AG04449 (cell line): ENCODE data around the gene AEBP2.
"Not testable (repeated sequence)": the region's sequence is repeated elsewhere in the genome, so short reads cannot be mapped to it uniquely, and the experiment has no call there.

Experiments used
- CTCF ChIA-PET: fragments of 350-600 bp; formaldehyde crosslinking; extraction: SDS; loops from one replicate; lab custom pipeline; 2021; ENCODE audit warnings: antibody characterized with exemption; lab: Yijun Ruan, JAX
- POLR2A ChIA-PET: fragments of 400-600, 350-600 bp; formaldehyde crosslinking; extraction: SDS; loops from one replicate; lab custom pipeline; 2020; ENCODE audit warnings: antibody characterized with exemption, inconsistent platforms; lab: Yijun Ruan, JAX
- DNase-seq: peaks from one replicate; pipeline ENCODE4 v3.0.0-alpha.2; 2010; ENCODE audit warnings: low read depth, low spot score
- H3K4me3 ChIP-seq: 2 replicates; pipeline ENCODE4 v1.5.1; 2011; ENCODE audit warnings: low read depth, mild to moderate bottlenecking, control low read depth, low read length
- CTCF ChIP-seq: IDR thresholded peaks from one replicate; pipeline ENCODE4 v1.5.1; 2011; ENCODE audit warnings: mild to moderate bottlenecking, moderate library complexity, low read length, control low read depth, inconsistent platforms; ENCODE audit not compliant: insufficient read depth; ENCODE audit errors: missing control alignments

AEBP2 gene

GRCh38 chr12:19550626-19551025, 111.3 kb downstream of the AEBP2 start:
- no peak overlapping the region for H3K4me3 ChIP-seq
- TF ChIP-seq CTCF = no peak
- DNase-seq = no peak
- ChIA-PET CTCF (interaction anchor here (1.0 kb wide), 1 partner anchor 25 kb away, joined by 3 read pairs; no protein-coding TSS in a partner anchor), POLR2A (no interaction called here)

GRCh38 chr12:19552441-19553097, 113.3 kb downstream of the AEBP2 start:
- DNase-seq, POLR2A ChIA-PET, CTCF ChIA-PET, H3K4me3 ChIP-seq: not testable (repeated sequence)

- TF ChIP-seq CTCF = no peak
- DNase-seq = no peak
- POLR2A ChIA-PET = no interaction called here
- CTCF ChIA-PET = interaction anchor here (1.7 kb wide), 1 partner anchor 21 kb away, joined by 5 read pairs; no protein-coding TSS in a partner anchor
- no peak overlapping the region for H3K4me3 ChIP-seq
These were observed 113.9 kb downstream of the AEBP2 start for GRCh38 chr12:19553175-19553574.

- CTCF ChIA-PET = interaction anchor here (4.2 kb wide), 1 partner anchor 12 kb away, joined by 30 read pairs; no protein-coding TSS in a partner anchor
These were observed 122.2 kb downstream of the AEBP2 start for GRCh38 chr12:19561411-19561961.

More at GRCh38 chr12:19561411-19561961, 122.2 kb downstream of the AEBP2 start:
- TF ChIP-seq CTCF = no peak
- POLR2A ChIA-PET = no interaction called here
- DNase-seq = no peak
- H3K4me3 ChIP-seq = no peak overlapping the region
